Fibroblast of skin of right quadriceps (primary cell): ENCODE results near the gene STK10.
A peak's percentile ranks its signal among the peaks of the same experiment; 100 is the strongest.
"Not testable (repeated sequence)": the region's sequence is repeated elsewhere in the genome, so short reads cannot be mapped to it uniquely, and the experiment has no call there.

Experiments
- DNase-seq: peaks from one replicate; pipeline ENCODE4 v3.0.0-alpha.2; 2013

STK10 gene

GRCh38 chr5:172048539-172049101, 139.4 kb downstream of the STK10 start:
- no peak for DNase-seq

GRCh38 chr5:172048170-172048422, 139.9 kb downstream of the STK10 start:
- no peak for DNase-seq

- no peak for DNase-seq
Observed at GRCh38 chr5:172046593-172046992, 141.4 kb downstream of the STK10 start.

GRCh38 chr5:172045315-172045632, 142.8 kb downstream of the STK10 start:
- DNase-seq = no peak

GRCh38 chr5:172044631-172045314, 143.3 kb downstream of the STK10 start:
- no peak for DNase-seq

- DNase-seq = no peak
Observed at GRCh38 chr5:172043865-172044264, 144.2 kb downstream of the STK10 start.

GRCh38 chr5:172042183-172042582, 145.8 kb downstream of the STK10 start:
- no peak for DNase-seq

- no peak for DNase-seq
Observed at GRCh38 chr5:172038167-172038566, 149.9 kb downstream of the STK10 start.

- DNase-seq = no peak
Observed at GRCh38 chr5:172035049-172035448, 153.0 kb downstream of the STK10 start.

- no peak for DNase-seq
Observed at GRCh38 chr5:172031894-172032461, 156.0 kb downstream of the STK10 start.

- DNase-seq = no peak
Observed at GRCh38 chr5:172029876-172030275, 158.1 kb downstream of the STK10 start.

GRCh38 chr5:172028167-172028566, 159.9 kb downstream of the STK10 start:
- DNase-seq = no peak

GRCh38 chr5:172020110-172020786, 167.8 kb downstream of the STK10 start:
- not testable (repeated sequence) for DNase-seq

- DNase-seq = no peak
Observed at GRCh38 chr5:172015346-172015745, 172.7 kb downstream of the STK10 start.

- no peak for DNase-seq
Observed at GRCh38 chr5:172010278-172010677, 177.7 kb downstream of the STK10 start.

- no peak for DNase-seq
Observed at GRCh38 chr5:172009536-172010270, 178.3 kb downstream of the STK10 start.

GRCh38 chr5:172008689-172009141, 179.3 kb downstream of the STK10 start:
- DNase-seq = no peak

GRCh38 chr5:172008111-172008455, 179.9 kb downstream of the STK10 start:
- DNase-seq = peak; percentile 63

GRCh38 chr5:172007175-172008110, 180.6 kb downstream of the STK10 start:
- no peak for DNase-seq

- peak; percentile 96 for DNase-seq
Observed at GRCh38 chr5:172006321-172007174, 181.5 kb downstream of the STK10 start, which contains the start of gene FBXW11. Gene FBXW11, minus strand, starts transcription at chr5:172006638. Its CDS starts 136 bp downstream, at chr5:172006502.

GRCh38 chr5:172005708-172006320, 182.2 kb downstream of the STK10 start:
- no peak for DNase-seq
